ENCODE data around the gene RCN2.

RCN2 gene

GRCh38 chr15:76996076-76996525 lies 64.6 kb downstream of the RCN2 start:
- TF ChIP-seq, protein P1, sequence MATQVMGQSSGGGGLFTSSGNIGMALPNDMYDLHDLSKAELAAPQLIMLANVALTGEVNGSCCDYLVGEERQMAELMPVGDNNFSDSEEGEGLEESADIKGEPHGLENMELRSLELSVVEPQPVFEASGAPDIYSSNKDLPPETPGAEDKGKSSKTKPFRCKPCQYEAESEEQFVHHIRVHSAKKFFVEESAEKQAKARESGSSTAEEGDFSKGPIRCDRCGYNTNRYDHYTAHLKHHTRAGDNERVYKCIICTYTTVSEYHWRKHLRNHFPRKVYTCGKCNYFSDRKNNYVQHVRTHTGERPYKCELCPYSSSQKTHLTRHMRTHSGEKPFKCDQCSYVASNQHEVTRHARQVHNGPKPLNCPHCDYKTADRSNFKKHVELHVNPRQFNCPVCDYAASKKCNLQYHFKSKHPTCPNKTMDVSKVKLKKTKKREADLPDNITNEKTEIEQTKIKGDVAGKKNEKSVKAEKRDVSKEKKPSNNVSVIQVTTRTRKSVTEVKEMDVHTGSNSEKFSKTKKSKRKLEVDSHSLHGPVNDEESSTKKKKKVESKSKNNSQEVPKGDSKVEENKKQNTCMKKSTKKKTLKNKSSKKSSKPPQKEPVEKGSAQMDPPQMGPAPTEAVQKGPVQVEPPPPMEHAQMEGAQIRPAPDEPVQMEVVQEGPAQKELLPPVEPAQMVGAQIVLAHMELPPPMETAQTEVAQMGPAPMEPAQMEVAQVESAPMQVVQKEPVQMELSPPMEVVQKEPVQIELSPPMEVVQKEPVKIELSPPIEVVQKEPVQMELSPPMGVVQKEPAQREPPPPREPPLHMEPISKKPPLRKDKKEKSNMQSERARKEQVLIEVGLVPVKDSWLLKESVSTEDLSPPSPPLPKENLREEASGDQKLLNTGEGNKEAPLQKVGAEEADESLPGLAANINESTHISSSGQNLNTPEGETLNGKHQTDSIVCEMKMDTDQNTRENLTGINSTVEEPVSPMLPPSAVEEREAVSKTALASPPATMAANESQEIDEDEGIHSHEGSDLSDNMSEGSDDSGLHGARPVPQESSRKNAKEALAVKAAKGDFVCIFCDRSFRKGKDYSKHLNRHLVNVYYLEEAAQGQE (IDR thresholded peaks at IDR 0.05; ENCODE audit: low read depth) = no peak
- TF ChIP-seq NFIC (IDR thresholded peaks at IDR 0.05) (no peak), CEBPB (IDR thresholded peaks at IDR 0.05) (no peak), ZBTB7A (IDR thresholded peaks at IDR 0.05; ENCODE audit: low read depth) (no peak), TAF1 (IDR thresholded peaks at IDR 0.05; ENCODE audit: low read depth) (no peak), EGR1 (IDR thresholded peaks at IDR 0.05) (no peak), TEAD4 (IDR thresholded peaks at IDR 0.05) (no peak), FOXM1 (IDR thresholded peaks at IDR 0.05; ENCODE audit: borderline replicate concordance, low read depth) (no peak), YY1 (IDR thresholded peaks at IDR 0.05; ENCODE audit: low read depth) (no peak), TCF12 (IDR thresholded peaks at IDR 0.05; ENCODE audit: low read depth) (no peak)
- TF ChIP-seq, protein P2, sequence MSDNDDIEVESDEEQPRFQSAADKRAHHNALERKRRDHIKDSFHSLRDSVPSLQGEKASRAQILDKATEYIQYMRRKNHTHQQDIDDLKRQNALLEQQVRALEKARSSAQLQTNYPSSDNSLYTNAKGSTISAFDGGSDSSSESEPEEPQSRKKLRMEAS (IDR thresholded peaks at IDR 0.05) = no peak

- TF ChIP-seq TAF1 (IDR thresholded peaks at IDR 0.05; ENCODE audit: low read depth) = no peak
- TF ChIP-seq TCF12 (IDR thresholded peaks at IDR 0.05; ENCODE audit: low read depth) = no peak
- TF ChIP-seq TEAD4 (IDR thresholded peaks at IDR 0.05) = no peak
- TF ChIP-seq RAD21 (IDR thresholded peaks at IDR 0.05; ENCODE audit: low read depth) = no peak
- no peak for TF ChIP-seq YY1 (IDR thresholded peaks at IDR 0.05; ENCODE audit: low read depth)
- no peak for TF ChIP-seq FOXM1 (IDR thresholded peaks at IDR 0.05; ENCODE audit: borderline replicate concordance, low read depth)
- TF ChIP-seq NFIC (IDR thresholded peaks at IDR 0.05) = no peak
- TF ChIP-seq CEBPB (IDR thresholded peaks at IDR 0.05) = no peak
- TF ChIP-seq, protein P3, sequence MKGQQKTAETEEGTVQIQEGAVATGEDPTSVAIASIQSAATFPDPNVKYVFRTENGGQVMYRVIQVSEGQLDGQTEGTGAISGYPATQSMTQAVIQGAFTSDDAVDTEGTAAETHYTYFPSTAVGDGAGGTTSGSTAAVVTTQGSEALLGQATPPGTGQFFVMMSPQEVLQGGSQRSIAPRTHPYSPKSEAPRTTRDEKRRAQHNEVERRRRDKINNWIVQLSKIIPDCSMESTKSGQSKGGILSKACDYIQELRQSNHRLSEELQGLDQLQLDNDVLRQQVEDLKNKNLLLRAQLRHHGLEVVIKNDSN (IDR thresholded peaks at IDR 0.05) = no peak
- TF ChIP-seq, protein P2 (IDR thresholded peaks at IDR 0.05) = no peak
These were observed 65.2 kb downstream of the RCN2 start for GRCh38 chr15:76996526-76997401.

GRCh38 chr15:76998663-76999285 lies 67.2 kb downstream of the RCN2 start:
- TF ChIP-seq NFIC (IDR thresholded peaks at IDR 0.05) (no peak), RAD21 (IDR thresholded peaks at IDR 0.05; ENCODE audit: low read depth) (no peak), CEBPB (IDR thresholded peaks at IDR 0.05) (no peak), FOXM1 (IDR thresholded peaks at IDR 0.05; ENCODE audit: borderline replicate concordance, low read depth) (no peak)

- TF ChIP-seq TEAD4 (IDR thresholded peaks at IDR 0.05) (no peak), RAD21 (IDR thresholded peaks at IDR 0.05; ENCODE audit: low read depth) (no peak), CREB1 (IDR thresholded peaks at IDR 0.05; ENCODE audit: low read depth) (no peak), EGR1 (IDR thresholded peaks at IDR 0.05) (no peak), NFIC (IDR thresholded peaks at IDR 0.05) (no peak), TCF12 (IDR thresholded peaks at IDR 0.05; ENCODE audit: low read depth) (no peak), YY1 (IDR thresholded peaks at IDR 0.05; ENCODE audit: low read depth) (no peak), FOXM1 (IDR thresholded peaks at IDR 0.05; ENCODE audit: borderline replicate concordance, low read depth) (no peak), TAF1 (IDR thresholded peaks at IDR 0.05; ENCODE audit: low read depth) (no peak), CEBPB (IDR thresholded peaks at IDR 0.05) (no peak), EP300 (IDR thresholded peaks at IDR 0.05; ENCODE audit: borderline replicate concordance) (no peak), ZBTB7A (IDR thresholded peaks at IDR 0.05; ENCODE audit: low read depth) (no peak)
- TF ChIP-seq, protein P1 (IDR thresholded peaks at IDR 0.05; ENCODE audit: low read depth) = no peak
- TF ChIP-seq, protein P2 (IDR thresholded peaks at IDR 0.05) = no peak
- TF ChIP-seq, protein P3 (IDR thresholded peaks at IDR 0.05) = no peak
These were observed 68.4 kb downstream of the RCN2 start for GRCh38 chr15:76999996-77000395.

DNA sequence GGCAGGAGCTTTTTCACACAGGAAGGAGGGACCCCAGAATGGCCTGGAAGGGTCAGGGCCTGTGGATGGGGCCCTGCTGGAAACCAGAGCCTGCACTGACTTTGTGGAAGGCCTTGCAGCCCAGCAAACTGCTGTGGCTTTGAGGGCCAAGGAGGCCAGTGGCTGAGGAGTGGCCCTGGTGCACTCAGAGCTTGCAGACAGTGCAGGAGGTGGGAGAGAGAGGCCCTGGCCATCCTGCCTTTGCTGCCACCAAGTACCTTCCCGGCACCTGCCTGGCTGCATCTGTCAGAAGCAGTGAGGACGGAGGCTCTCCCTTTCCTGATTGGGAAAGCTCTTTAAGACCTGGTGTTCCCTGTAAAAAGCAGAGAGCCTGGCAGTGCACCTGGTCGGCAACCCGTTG lies 69.8 kb downstream of the RCN2 start:
- TF ChIP-seq CREB1 (IDR thresholded peaks at IDR 0.05; ENCODE audit: low read depth) (no peak), TAF1 (IDR thresholded peaks at IDR 0.05; ENCODE audit: low read depth) (no peak), NFIC (IDR thresholded peaks at IDR 0.05) (no peak), EGR1 (IDR thresholded peaks at IDR 0.05) (no peak), FOXM1 (IDR thresholded peaks at IDR 0.05; ENCODE audit: borderline replicate concordance, low read depth) (no peak), ZBTB7A (IDR thresholded peaks at IDR 0.05; ENCODE audit: low read depth) (no peak), RAD21 (IDR thresholded peaks at IDR 0.05; ENCODE audit: low read depth) (no peak), YY1 (IDR thresholded peaks at IDR 0.05; ENCODE audit: low read depth) (no peak), EP300 (IDR thresholded peaks at IDR 0.05; ENCODE audit: borderline replicate concordance) (no peak), TEAD4 (IDR thresholded peaks at IDR 0.05) (no peak), CEBPB (IDR thresholded peaks at IDR 0.05) (no peak), TCF12 (IDR thresholded peaks at IDR 0.05; ENCODE audit: low read depth) (no peak)
- TF ChIP-seq, protein P3 (IDR thresholded peaks at IDR 0.05) = no peak
- TF ChIP-seq, protein P2 (IDR thresholded peaks at IDR 0.05) = no peak
- TF ChIP-seq, protein P1 (IDR thresholded peaks at IDR 0.05; ENCODE audit: low read depth) = no peak

Measured in Ishikawa (cell line).